ENCODE measurements around the gene SYCP3.

The SYCP3 gene

GRCh38 chr12:101714877-101715444, 24.3 kb downstream of the SYCP3 start:
- H3K4me1 ChIP-seq (ENCODE audit: insufficient read depth, insufficient read length) = no peaks in the 10 kb centered on the region
- peaks cover 6% of the 10 kb centered on the region for H3K36me3 ChIP-seq (ENCODE audit: insufficient read depth, insufficient read length, low read length)
- no peaks in the 10 kb centered on the region for H3K27me3 ChIP-seq (ENCODE audit: insufficient read depth, insufficient read length)
- H3K9me3 ChIP-seq (ENCODE audit: insufficient read depth, low read length) = no peaks in the 10 kb centered on the region
- TF ChIP-seq YY1 (IDR thresholded peaks at IDR 0.05; ENCODE audit: insufficient read depth, insufficient read length) (no peak), ZNF274 (IDR thresholded peaks at IDR 0.05; ENCODE audit: low read depth, low read length) (no peak), SUZ12 (IDR thresholded peaks at IDR 0.05; ENCODE audit: extremely low read depth, insufficient read depth, insufficient read length) (no peak)
- no peak overlapping the region for H3K9ac ChIP-seq (ENCODE audit: insufficient read length, low read depth)
- DNase-seq (ENCODE audit: low read depth, low spot score) = no peak
- H3K4me3 ChIP-seq (ENCODE audit: insufficient read length, low read depth) = no peak overlapping the region

- DNase-seq (ENCODE audit: low read depth, low spot score) = no peak
- no peak overlapping the region for H3K4me3 ChIP-seq (ENCODE audit: insufficient read length, low read depth)
- peaks cover 6% of the 10 kb centered on the region for H3K36me3 ChIP-seq (ENCODE audit: insufficient read depth, insufficient read length, low read length)
- TF ChIP-seq YY1 (IDR thresholded peaks at IDR 0.05; ENCODE audit: insufficient read depth, insufficient read length) (no peak), ZNF274 (IDR thresholded peaks at IDR 0.05; ENCODE audit: low read depth, low read length) (no peak), SUZ12 (IDR thresholded peaks at IDR 0.05; ENCODE audit: extremely low read depth, insufficient read depth, insufficient read length) (no peak)
- H3K9ac ChIP-seq (ENCODE audit: insufficient read length, low read depth) = no peak overlapping the region
- no peaks in the 10 kb centered on the region for H3K4me1 ChIP-seq (ENCODE audit: insufficient read depth, insufficient read length)
- H3K9me3 ChIP-seq (ENCODE audit: insufficient read depth, low read length) = no peaks in the 10 kb centered on the region
- H3K27me3 ChIP-seq (ENCODE audit: insufficient read depth, insufficient read length) = no peaks in the 10 kb centered on the region
These were observed 25.3 kb downstream of the SYCP3 start for GRCh38 chr12:101713930-101714329.

GRCh38 chr12:101713059-101713682, 26.1 kb downstream of the SYCP3 start:
- no peak for DNase-seq (ENCODE audit: low read depth, low spot score)
- Histone ChIP-seq H3K36me3 (ENCODE audit: insufficient read depth, insufficient read length, low read length) (peaks cover 6% of the 10 kb centered on the region), H3K9ac (ENCODE audit: insufficient read length, low read depth) (no peak overlapping the region), H3K27me3 (ENCODE audit: insufficient read depth, insufficient read length) (no peaks in the 10 kb centered on the region), H3K4me1 (ENCODE audit: insufficient read depth, insufficient read length) (no peaks in the 10 kb centered on the region), H3K9me3 (ENCODE audit: insufficient read depth, low read length) (no peaks in the 10 kb centered on the region), H3K4me3 (ENCODE audit: insufficient read length, low read depth) (no peak overlapping the region)
- TF ChIP-seq ZNF274 (IDR thresholded peaks at IDR 0.05; ENCODE audit: low read depth, low read length) (no peak), SUZ12 (IDR thresholded peaks at IDR 0.05; ENCODE audit: extremely low read depth, insufficient read depth, insufficient read length) (no peak), YY1 (IDR thresholded peaks at IDR 0.05; ENCODE audit: insufficient read depth, insufficient read length) (no peak)

- TF ChIP-seq SUZ12 (IDR thresholded peaks at IDR 0.05; ENCODE audit: extremely low read depth, insufficient read depth, insufficient read length) (no peak), YY1 (IDR thresholded peaks at IDR 0.05; ENCODE audit: insufficient read depth, insufficient read length) (no peak), ZNF274 (IDR thresholded peaks at IDR 0.05; ENCODE audit: low read depth, low read length) (no peak)
- Histone ChIP-seq H3K4me1 (ENCODE audit: insufficient read depth, insufficient read length) (no peaks in the 10 kb centered on the region), H3K27me3 (ENCODE audit: insufficient read depth, insufficient read length) (no peaks in the 10 kb centered on the region), H3K36me3 (ENCODE audit: insufficient read depth, insufficient read length, low read length) (peaks cover 3% of the 10 kb centered on the region), H3K4me3 (ENCODE audit: insufficient read length, low read depth) (no peak overlapping the region), H3K9me3 (ENCODE audit: insufficient read depth, low read length) (no peaks in the 10 kb centered on the region), H3K9ac (ENCODE audit: insufficient read length, low read depth) (no peak overlapping the region)
- no peak for DNase-seq (ENCODE audit: low read depth, low spot score)
These were observed 29.0 kb downstream of the SYCP3 start for GRCh38 chr12:101710288-101710687.

- no peaks in the 10 kb centered on the region for H3K27me3 ChIP-seq (ENCODE audit: insufficient read depth, insufficient read length)
- H3K9me3 ChIP-seq (ENCODE audit: insufficient read depth, low read length) = no peaks in the 10 kb centered on the region
- no peaks in the 10 kb centered on the region for H3K36me3 ChIP-seq (ENCODE audit: insufficient read depth, insufficient read length, low read length)
- no peak overlapping the region for H3K4me3 ChIP-seq (ENCODE audit: insufficient read length, low read depth)
- DNase-seq (ENCODE audit: low read depth, low spot score) = no peak
- no peak overlapping the region for H3K9ac ChIP-seq (ENCODE audit: insufficient read length, low read depth)
- TF ChIP-seq YY1 (IDR thresholded peaks at IDR 0.05; ENCODE audit: insufficient read depth, insufficient read length) = no peak
- TF ChIP-seq SUZ12 (IDR thresholded peaks at IDR 0.05; ENCODE audit: extremely low read depth, insufficient read depth, insufficient read length) = no peak
- no peak for TF ChIP-seq ZNF274 (IDR thresholded peaks at IDR 0.05; ENCODE audit: low read depth, low read length)
- peaks cover 5% of the 10 kb centered on the region for H3K4me1 ChIP-seq (ENCODE audit: insufficient read depth, insufficient read length)
These were observed 32.0 kb downstream of the SYCP3 start for GRCh38 chr12:101707131-101707782.

GRCh38 chr12:101706403-101706802, 32.9 kb downstream of the SYCP3 start:
- Histone ChIP-seq H3K4me3 (ENCODE audit: insufficient read length, low read depth) (no peak overlapping the region), H3K4me1 (ENCODE audit: insufficient read depth, insufficient read length) (peaks cover 5% of the 10 kb centered on the region), H3K9ac (ENCODE audit: insufficient read length, low read depth) (no peak overlapping the region), H3K36me3 (ENCODE audit: insufficient read depth, insufficient read length, low read length) (no peaks in the 10 kb centered on the region), H3K9me3 (ENCODE audit: insufficient read depth, low read length) (no peaks in the 10 kb centered on the region), H3K27me3 (ENCODE audit: insufficient read depth, insufficient read length) (no peaks in the 10 kb centered on the region)
- no peak for TF ChIP-seq YY1 (IDR thresholded peaks at IDR 0.05; ENCODE audit: insufficient read depth, insufficient read length)
- DNase-seq (ENCODE audit: low read depth, low spot score) = no peak

- Histone ChIP-seq H3K9ac (ENCODE audit: insufficient read length, low read depth) (no peak overlapping the region), H3K27me3 (ENCODE audit: insufficient read depth, insufficient read length) (no peaks in the 10 kb centered on the region), H3K9me3 (ENCODE audit: insufficient read depth, low read length) (no peaks in the 10 kb centered on the region), H3K4me1 (ENCODE audit: insufficient read depth, insufficient read length) (peaks cover 5% of the 10 kb centered on the region), H3K36me3 (ENCODE audit: insufficient read depth, insufficient read length, low read length) (no peaks in the 10 kb centered on the region), H3K4me3 (ENCODE audit: insufficient read length, low read depth) (no peak overlapping the region)
- no peak for DNase-seq (ENCODE audit: low read depth, low spot score)
- no peak for TF ChIP-seq ZNF274 (IDR thresholded peaks at IDR 0.05; ENCODE audit: low read depth, low read length)
- no peak for TF ChIP-seq YY1 (IDR thresholded peaks at IDR 0.05; ENCODE audit: insufficient read depth, insufficient read length)
- TF ChIP-seq SUZ12 (IDR thresholded peaks at IDR 0.05; ENCODE audit: extremely low read depth, insufficient read depth, insufficient read length) = no peak
These were observed 35.8 kb downstream of the SYCP3 start for GRCh38 chr12:101703487-101703886.
